Loucy (cell line): ENCODE measurements around the gene RFNG.
A peak's percentile ranks its signal among the peaks of the same experiment; 100 is the strongest.

Experiments used
- H2AFZ ChIP-seq: fragments of 200-600 bp; sonication (generic); 2 replicates; pipeline ENCODE4 v1.6.0; 2016; ENCODE audit warnings: antibody characterized with exemption, mild to moderate bottlenecking, low read length, moderate library complexity
- H3F3A ChIP-seq: fragments of 200-600 bp; 2 replicates; pipeline ENCODE4 v1.6.0; 2016; ENCODE audit warnings: antibody characterized with exemption, low read depth, mild to moderate bottlenecking
- H3K27me3 ChIP-seq: fragments of 200-600 bp; sonication (generic); 2 replicates; pipeline ENCODE4 v1.6.1; 2014; ENCODE audit warnings: low read length, mild to moderate bottlenecking; ENCODE audit not compliant: insufficient read depth, poor library complexity, severe bottlenecking
- H3K36me3 ChIP-seq: fragments of 200-600 bp; sonication (generic); 2 replicates; pipeline ENCODE4 v1.6.1; 2016; ENCODE audit warnings: low read length; ENCODE audit not compliant: insufficient read depth
- H3K4me1 ChIP-seq: fragments of 200-600 bp; sonication (generic); 2 replicates; pipeline ENCODE4 v1.5.1; 2014; ENCODE audit warnings: low read length, mild to moderate bottlenecking; ENCODE audit not compliant: insufficient read depth, poor library complexity, severe bottlenecking
- H3K4me2 ChIP-seq: fragments of 200-600 bp; sonication (generic); 2 replicates; pipeline ENCODE4 v1.6.0; 2014; ENCODE audit warnings: antibody characterized with exemption, low read length, low read depth, mild to moderate bottlenecking; ENCODE audit not compliant: poor library complexity, severe bottlenecking
- H3K4me3 ChIP-seq: fragments of 200-600 bp; sonication (generic); 2 replicates; pipeline ENCODE4 v1.5.1; 2014; ENCODE audit warnings: low read length, mild to moderate bottlenecking, mixed read lengths; ENCODE audit not compliant: poor library complexity, severe bottlenecking
- H3K79me2 ChIP-seq: fragments of 200-600 bp; sonication (generic); 2 replicates; pipeline ENCODE4 v1.6.1; 2014; ENCODE audit warnings: low read length; ENCODE audit not compliant: insufficient read depth
- H3K9ac ChIP-seq: fragments of 200-600 bp; sonication (generic); 2 replicates; pipeline ENCODE4 v1.6.0; 2014; ENCODE audit warnings: mild to moderate bottlenecking, low read depth, low read length, moderate library complexity; ENCODE audit not compliant: poor library complexity, severe bottlenecking
- H3K9me2 ChIP-seq: fragments of 200-600 bp; sonication (generic); replicated peaks from 2 replicates; pipeline ENCODE4 v1.6.1; 2016; ENCODE audit warnings: low read depth, low read length, mixed read lengths
- H3K9me3 ChIP-seq: fragments of 200-600 bp; sonication (generic); 2 replicates; pipeline ENCODE4 v1.6.1; 2014; ENCODE audit warnings: mild to moderate bottlenecking, antibody characterized with exemption, low read length, low read depth; ENCODE audit not compliant: insufficient read depth
- H4K20me1 ChIP-seq: fragments of 200-600 bp; sonication (generic); 2 replicates; pipeline ENCODE4 v1.6.0; 2014; ENCODE audit warnings: antibody characterized with exemption, low read length, mild to moderate bottlenecking; ENCODE audit not compliant: insufficient read depth, poor library complexity, severe bottlenecking
- CTCF ChIP-seq: fragments of 200-600 bp; sonication (generic); conservative IDR thresholded peaks from 2 replicates; pipeline ENCODE4 v1.5.1; 2014; ENCODE audit warnings: mild to moderate bottlenecking, antibody characterized with exemption, low read length
- EZH2phosphoT487 ChIP-seq: fragments of 200-600 bp; IDR thresholded peaks from 2 replicates; pipeline ENCODE4 v1.6.1; 2018; ENCODE audit warnings: antibody characterized with exemption, mild to moderate bottlenecking, moderate library complexity, borderline replicate concordance

RFNG gene

GRCh38 chr17:82022310-82022980 lies 29.2 kb downstream of the RFNG start, which contains the start of gene CENPX:
CENPX (minus strand) TSS chr17:82022878; CDS start chr17:82022861, 17 bp downstream.
- Histone ChIP-seq H3K9me3 (no peaks in the 10 kb centered on the region), H4K20me1 (peaks cover 18% of the 10 kb centered on the region), H3K4me3 (peak within 1 kb of the TSS; percentile 92), H3K79me2 (peaks cover 22% of the 10 kb centered on the region; the same call in 1 of the 2 replicates), H3K36me3 (no peaks in the 10 kb centered on the region), H3K9ac (peak within 1 kb of the TSS; percentile 87), H3K4me2 (peak within 1 kb of the TSS; percentile 98), H2AFZ (peak within 1 kb of the TSS; percentile 90), H3F3A (no peaks in the 10 kb centered on the region), H3K9me2 (no peaks in the 10 kb centered on the region), H3K27me3 (no peaks in the 10 kb centered on the region), H3K4me1 (peaks cover 30% of the 10 kb centered on the region)
- TF ChIP-seq CTCF: no peak
- no peak for TF ChIP-seq EZH2phosphoT487

- Histone ChIP-seq H3K4me3 (peak overlapping the region; percentile 92), H2AFZ (no peak overlapping the region), H3K9ac (peak overlapping the region; percentile 87)
Observed at GRCh38 chr17:82021900-82022309, 29.7 kb downstream of the RFNG start.

GRCh38 chr17:82021107-82021899 lies 30.3 kb downstream of the RFNG start:
- H3K79me2 ChIP-seq: peaks cover 22% of the 10 kb centered on the region; the same call in 1 of the 2 replicates
- H3K4me3 ChIP-seq: peak overlapping the region; percentile 92
- peak overlapping the region; percentile 98 for H3K4me2 ChIP-seq
- no peaks in the 10 kb centered on the region for H3K9me3 ChIP-seq
- peak overlapping the region; percentile 87 for H3K9ac ChIP-seq
- no peaks in the 10 kb centered on the region for H3K27me3 ChIP-seq
- H3K9me2 ChIP-seq: no peaks in the 10 kb centered on the region
- no peak for TF ChIP-seq EZH2phosphoT487
- peak; percentile 84 for TF ChIP-seq CTCF
- H4K20me1 ChIP-seq: peaks cover 18% of the 10 kb centered on the region
- no peaks in the 10 kb centered on the region for H3K36me3 ChIP-seq
- no peaks in the 10 kb centered on the region for H3F3A ChIP-seq
- H3K4me1 ChIP-seq: peaks cover 21% of the 10 kb centered on the region
- H2AFZ ChIP-seq: no peak overlapping the region

More at GRCh38 chr17:82021900-82022309, 29.7 kb downstream of the RFNG start:
- Histone ChIP-seq H3K4me1 (peaks cover 24% of the 10 kb centered on the region), H3K9me3 (no peaks in the 10 kb centered on the region), H3K27me3 (no peaks in the 10 kb centered on the region), H3K79me2 (peaks cover 22% of the 10 kb centered on the region; the same call in 1 of the 2 replicates), H3K36me3 (no peaks in the 10 kb centered on the region), H3K4me2 (peak overlapping the region; percentile 98), H3K9me2 (no peaks in the 10 kb centered on the region), H4K20me1 (peaks cover 18% of the 10 kb centered on the region), H3F3A (no peaks in the 10 kb centered on the region)
- TF ChIP-seq CTCF (no peak), EZH2phosphoT487 (no peak)
